ENCODE data around the gene CHGA. TPM values are rescaled to one million over a fixed set of nuclear protein-coding genes. Genes with fewer than 3 reads are reported as not detected.

Gene CHGA
- total RNA-seq, 3 donors from 2014 or later, result 0.98 to 1.3 TPM; not detected in 1

GRCh38 chr14:92955381-92955780 lies 32.4 kb downstream of the CHGA start:
- Histone ChIP-seq H3K36me3 (no peaks in the 10 kb centered on the region), H3K4me1 (no peaks in the 10 kb centered on the region), H3K9me3 (no peaks in the 10 kb centered on the region), H3K4me3 (no peak overlapping the region), H3K27ac (no peak overlapping the region), H3K27me3 (no peaks in the 10 kb centered on the region)
- intact Hi-C loops (cut with DNase I; ENCODE audit: low total_unique reads), result loop anchor here (10.0 kb wide), 2 partner anchors 79 to 159 kb away; partner anchors contain the start of gene ITPK1
- DNase-seq (ENCODE audit: low spot score in 2 of 2), result no peak
- TF ChIP-seq, protein P1, sequence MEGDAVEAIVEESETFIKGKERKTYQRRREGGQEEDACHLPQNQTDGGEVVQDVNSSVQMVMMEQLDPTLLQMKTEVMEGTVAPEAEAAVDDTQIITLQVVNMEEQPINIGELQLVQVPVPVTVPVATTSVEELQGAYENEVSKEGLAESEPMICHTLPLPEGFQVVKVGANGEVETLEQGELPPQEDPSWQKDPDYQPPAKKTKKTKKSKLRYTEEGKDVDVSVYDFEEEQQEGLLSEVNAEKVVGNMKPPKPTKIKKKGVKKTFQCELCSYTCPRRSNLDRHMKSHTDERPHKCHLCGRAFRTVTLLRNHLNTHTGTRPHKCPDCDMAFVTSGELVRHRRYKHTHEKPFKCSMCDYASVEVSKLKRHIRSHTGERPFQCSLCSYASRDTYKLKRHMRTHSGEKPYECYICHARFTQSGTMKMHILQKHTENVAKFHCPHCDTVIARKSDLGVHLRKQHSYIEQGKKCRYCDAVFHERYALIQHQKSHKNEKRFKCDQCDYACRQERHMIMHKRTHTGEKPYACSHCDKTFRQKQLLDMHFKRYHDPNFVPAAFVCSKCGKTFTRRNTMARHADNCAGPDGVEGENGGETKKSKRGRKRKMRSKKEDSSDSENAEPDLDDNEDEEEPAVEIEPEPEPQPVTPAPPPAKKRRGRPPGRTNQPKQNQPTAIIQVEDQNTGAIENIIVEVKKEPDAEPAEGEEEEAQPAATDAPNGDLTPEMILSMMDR (IDR thresholded peaks at IDR 0.05), result no peak
- TF ChIP-seq POLR2A (IDR thresholded peaks at IDR 0.05) (no peak), POLR2AphosphoS5 (IDR thresholded peaks at IDR 0.05) (no peak)

GRCh38 chr14:92956961-92957360 lies 34.0 kb downstream of the CHGA start:
- no peaks in the 10 kb centered on the region for H3K27me3 ChIP-seq
- H3K27ac ChIP-seq, result no peak overlapping the region
- TF ChIP-seq, protein P1 (IDR thresholded peaks at IDR 0.05), result no peak
- TF ChIP-seq POLR2A (IDR thresholded peaks at IDR 0.05) (no peak), POLR2AphosphoS5 (IDR thresholded peaks at IDR 0.05) (no peak)
- no peaks in the 10 kb centered on the region for H3K36me3 ChIP-seq
- no peaks in the 10 kb centered on the region for H3K9me3 ChIP-seq
- DNase-seq (ENCODE audit: low spot score in 2 of 2), result no peak
- H3K4me3 ChIP-seq, result no peak overlapping the region
- no peaks in the 10 kb centered on the region for H3K4me1 ChIP-seq
- intact Hi-C loops (cut with DNase I; ENCODE audit: low total_unique reads), result loop anchor here (10.0 kb wide), 2 partner anchors 78 to 158 kb away; partner anchors contain the start of gene ITPK1

- H3K4me3 ChIP-seq, result no peak overlapping the region
- H3K27me3 ChIP-seq, result no peaks in the 10 kb centered on the region
- no peaks in the 10 kb centered on the region for H3K36me3 ChIP-seq
- no peak overlapping the region for H3K27ac ChIP-seq
- no peak for DNase-seq (ENCODE audit: low spot score in 2 of 2)
- no peaks in the 10 kb centered on the region for H3K4me1 ChIP-seq
- no peaks in the 10 kb centered on the region for H3K9me3 ChIP-seq
- intact Hi-C loops (cut with DNase I; ENCODE audit: low total_unique reads), result loop anchor here (10.0 kb wide), 2 partner anchors 76 to 156 kb away; partner anchors contain the start of gene ITPK1
- TF ChIP-seq POLR2A (IDR thresholded peaks at IDR 0.05) (no peak), POLR2AphosphoS5 (IDR thresholded peaks at IDR 0.05) (no peak)
- TF ChIP-seq, protein P1 (IDR thresholded peaks at IDR 0.05), result no peak
These were observed 35.6 kb downstream of the CHGA start for GRCh38 chr14:92958373-92959188.

GRCh38 chr14:92959189-92959531 lies 36.2 kb downstream of the CHGA start:
- H3K4me3 ChIP-seq, result no peak overlapping the region
- no peak for DNase-seq (ENCODE audit: low spot score in 2 of 2)
- TF ChIP-seq, protein P1 (IDR thresholded peaks at IDR 0.05), result no peak
- H3K9me3 ChIP-seq, result no peaks in the 10 kb centered on the region
- no peaks in the 10 kb centered on the region for H3K27me3 ChIP-seq
- no peaks in the 10 kb centered on the region for H3K4me1 ChIP-seq
- no peaks in the 10 kb centered on the region for H3K36me3 ChIP-seq
- intact Hi-C loops (cut with DNase I; ENCODE audit: low total_unique reads), result loop anchor here (10.0 kb wide), 2 partner anchors 76 to 156 kb away; partner anchors contain the start of gene ITPK1
- H3K27ac ChIP-seq, result no peak overlapping the region

Data from breast epithelium (tissue), 4 donors.